Measurements from ENCODE around the gene CDC20. TPM values are rescaled to one million over a fixed set of nuclear protein-coding genes. Genes with fewer than 3 reads are reported as not detected.

CDC20 gene
- 10 to 100 TPM in 11 of 12 donors, not detected in 1; 10.4 to 28.5 (median 15.4) TPM for polyA plus RNA-seq (ENCODE audit: insufficient read length in 12 of 12)
- long read RNA-seq, donor 1, transcript CDC20-204 (3 exons, 422 nt): major isoform, 5 of 12 reads
- long read RNA-seq, donor 1, partial matches to known transcripts: 0 of 12 reads
- long read RNA-seq, donor 1, other reads (novel, unspliced or antisense): 0 of 12 reads
- long read RNA-seq, donor 2, partial matches to known transcripts: 0 of 5 reads
- long read RNA-seq, donor 2, other reads (novel, unspliced or antisense): 0 of 5 reads
- long read RNA-seq, donor 3, partial matches to known transcripts: 0 of 2 reads
- long read RNA-seq, donor 3, other reads (novel, unspliced or antisense): 0 of 2 reads
- long read RNA-seq, donor 4, partial matches to known transcripts: 0 of 1 reads
- long read RNA-seq, donor 4, other reads (novel, unspliced or antisense): 0 of 1 reads
- long read RNA-seq, donor 5, transcript CDC20-202 (10 exons, 1,777 nt): major isoform, 5 of 8 reads
- long read RNA-seq, donor 5, partial matches to known transcripts: 0 of 8 reads
- long read RNA-seq, donor 5, other reads (novel, unspliced or antisense): 0 of 8 reads
- long read RNA-seq, donor 6, partial matches to known transcripts: 0 of 3 reads
- long read RNA-seq, donor 6, other reads (novel, unspliced or antisense): 0 of 3 reads
- long read RNA-seq, donor 7, partial matches to known transcripts: 0 of 4 reads
- long read RNA-seq, donor 7, other reads (novel, unspliced or antisense): 0 of 4 reads
- long read RNA-seq, donor 8, partial matches to known transcripts: 0 of 7 reads
- long read RNA-seq, donor 8, other reads (novel, unspliced or antisense): 0 of 7 reads
- long read RNA-seq, donor 9, partial matches to known transcripts: 0 of 3 reads
- long read RNA-seq, donor 9, other reads (novel, unspliced or antisense): 0 of 3 reads
- long read RNA-seq, donor 10, partial matches to known transcripts: 0 of 1 reads
- long read RNA-seq, donor 10, other reads (novel, unspliced or antisense): 0 of 1 reads
- long read RNA-seq, donor 11, transcript CDC20-201 (11 exons, 1,675 nt): major isoform, 7 of 11 reads
- long read RNA-seq, donor 11, partial matches to known transcripts: 0 of 11 reads
- long read RNA-seq, donor 11, other reads (novel, unspliced or antisense): 0 of 11 reads

- DNase-seq: peak; percentile 97
These were observed at the start of gene CDC20 for GRCh38 chr1:43358746-43359693. Gene CDC20, plus strand, starts transcription at chr1:43358981. Its CDS starts 235 bp downstream, at chr1:43359216.

- DNase-seq: no peak
These were observed 49.3 kb upstream of the CDC20 start for GRCh38 chr1:43309405-43310025.

GRCh38 chr1:43311521-43311920, 47.3 kb upstream of the CDC20 start:
- no peak for DNase-seq

- DNase-seq: no peak
These were observed 46.6 kb upstream of the CDC20 start for GRCh38 chr1:43312212-43312623.

- DNase-seq: no peak
These were observed 45.9 kb upstream of the CDC20 start for GRCh38 chr1:43312663-43313515.

GRCh38 chr1:43313771-43314170, 45.0 kb upstream of the CDC20 start:
- no peak for DNase-seq

GRCh38 chr1:43314233-43314632, 44.5 kb upstream of the CDC20 start:
- DNase-seq: no peak

GRCh38 chr1:43315481-43315880, 43.3 kb upstream of the CDC20 start:
- DNase-seq: no peak

GRCh38 chr1:43315963-43316737, 42.6 kb upstream of the CDC20 start:
- no peak for DNase-seq

GRCh38 chr1:43316738-43317520, 41.9 kb upstream of the CDC20 start:
- DNase-seq: no peak

- DNase-seq: no peak
These were observed 40.8 kb upstream of the CDC20 start for GRCh38 chr1:43317817-43318471.

GRCh38 chr1:43318831-43319230, 40.0 kb upstream of the CDC20 start:
- DNase-seq: no peak

GRCh38 chr1:43319288-43319687, 39.5 kb upstream of the CDC20 start:
- no peak for DNase-seq

- no peak for DNase-seq
These were observed 39.0 kb upstream of the CDC20 start for GRCh38 chr1:43319766-43320165.

- DNase-seq: no peak
These were observed 37.4 kb upstream of the CDC20 start for GRCh38 chr1:43321331-43321891.

GRCh38 chr1:43322506-43322905, 36.3 kb upstream of the CDC20 start:
- no peak for DNase-seq

- DNase-seq: no peak
These were observed 34.0 kb upstream of the CDC20 start for GRCh38 chr1:43324810-43325209.
